Activated CD4-positive, alpha-beta memory T cell treated with anti-CD3 and anti-CD28 coated beads for 36 hours (primary cell): ENCODE data around the gene ASCL4. TPM values are rescaled to one million over a fixed set of nuclear protein-coding genes. Genes with fewer than 3 reads are reported as not detected.

ENCODE experiments used
- CTCF ChIA-PET: fragments of 350-600 bp; sonication (Branson Sonifier 250); formaldehyde crosslinking; loops from one replicate; lab custom pipeline; 2021; ENCODE audit warnings: antibody characterized with exemption, inconsistent platforms; lab: Charles Lee
- POLR2A ChIA-PET: fragments of 350-600 bp; sonication (Branson Sonifier 250); formaldehyde crosslinking; loops from one replicate; lab custom pipeline; 2021; ENCODE audit warnings: antibody characterized with exemption; lab: Charles Lee
- DNase-seq: peaks from one replicate; pipeline ENCODE4 v3.0.0-alpha.2; 2020
- H3K27ac Mint-ChIP-seq: one replicate; pipeline ENCODE4 v1.8.0; 2021; ENCODE audit warnings: mixed read lengths
- H3K27me3 Mint-ChIP-seq: one replicate; pipeline ENCODE4 v1.8.0; 2021; ENCODE audit warnings: mixed read lengths
- H3K36me3 Mint-ChIP-seq: one replicate; pipeline ENCODE4 v1.8.0; 2021; ENCODE audit warnings: mixed read lengths
- H3K4me1 Mint-ChIP-seq: one replicate; pipeline ENCODE4 v1.8.0; 2021; ENCODE audit warnings: low read depth, mixed read lengths
- H3K4me3 Mint-ChIP-seq: one replicate; pipeline ENCODE4 v1.8.0; 2021; ENCODE audit warnings: mild to moderate bottlenecking, mixed read lengths
- H3K9me3 Mint-ChIP-seq: one replicate; pipeline ENCODE4 v1.8.0; 2021; ENCODE audit warnings: mixed read lengths
- intact Hi-C: fragments of 100-400 bp; cut with micrococcal nuclease; formaldehyde crosslinking; loops from one replicate; pipeline ENCODE4 v1.15.1; 2023
- total RNA-seq, 2 experiments: library from RNA; stranded (reverse); gene quantifications; one replicate each; pipeline ENCODE4 v1.2.3, GENCODE V29; 2021

ASCL4 gene
- total RNA-seq, 2 experiments from 2014 or later = not detected

GRCh38 chr12:107807471-107808150 is 33.1 kb downstream of the ASCL4 start:
- H3K9me3 Mint-ChIP-seq = no peaks in the 10 kb centered on the region
- no peaks in the 10 kb centered on the region for H3K36me3 Mint-ChIP-seq
- DNase-seq = no peak
- H3K27ac Mint-ChIP-seq = no peak overlapping the region
- H3K4me3 Mint-ChIP-seq = no peak overlapping the region
- no peaks in the 10 kb centered on the region for H3K4me1 Mint-ChIP-seq
- intact Hi-C loops = no loop called here
- H3K27me3 Mint-ChIP-seq = no peaks in the 10 kb centered on the region
- ChIA-PET POLR2A (no interaction called here), CTCF (no interaction called here)

GRCh38 chr12:107817250-107817649 is 42.7 kb downstream of the ASCL4 start:
- Mint-ChIP-seq H3K9me3 (peaks cover 24% of the 10 kb centered on the region), H3K27me3 (peaks cover 3% of the 10 kb centered on the region), H3K4me3 (no peak overlapping the region), H3K4me1 (no peaks in the 10 kb centered on the region), H3K27ac (no peak overlapping the region), H3K36me3 (no peaks in the 10 kb centered on the region)
- intact Hi-C loops = no loop called here
- CTCF ChIA-PET = no interaction called here
- DNase-seq = no peak
- POLR2A ChIA-PET = no interaction called here

- no peak for DNase-seq
- Mint-ChIP-seq H3K9me3 (peaks cover 24% of the 10 kb centered on the region), H3K27me3 (peaks cover 11% of the 10 kb centered on the region), H3K4me3 (no peak overlapping the region), H3K4me1 (no peaks in the 10 kb centered on the region), H3K36me3 (no peaks in the 10 kb centered on the region), H3K27ac (no peak overlapping the region)
- POLR2A ChIA-PET = no interaction called here
- intact Hi-C loops = no loop called here
- CTCF ChIA-PET = no interaction called here
Observed at GRCh38 chr12:107818984-107819383, 44.5 kb downstream of the ASCL4 start.

- intact Hi-C loops = no loop called here
- ChIA-PET CTCF (no interaction called here), POLR2A (no interaction called here)
- Mint-ChIP-seq H3K4me3 (no peak overlapping the region), H3K27me3 (peaks cover 13% of the 10 kb centered on the region), H3K4me1 (no peaks in the 10 kb centered on the region), H3K9me3 (peaks cover 34% of the 10 kb centered on the region), H3K27ac (no peak overlapping the region), H3K36me3 (no peaks in the 10 kb centered on the region)
- no peak for DNase-seq
Observed at GRCh38 chr12:107822356-107822755, 47.9 kb downstream of the ASCL4 start.

Other genes starting within 250 kb of the ASCL4 start
- gene PWP1, start 88.9 kb upstream of the ASCL4 start, total RNA-seq = 10 to 100 TPM; 44.0 to 47.0 TPM
- gene PRDM4, start 13.6 kb upstream of the ASCL4 start, total RNA-seq = 10 to 100 TPM; 33.4 to 39.0 TPM